Measurements from ENCODE around the gene SH3TC1. TPM values are rescaled to one million over a fixed set of nuclear protein-coding genes. Genes with fewer than 3 reads are reported as not detected.

The SH3TC1 gene
- total RNA-seq, 1 donor from 2014 or later, result 64.5 TPM

DNA sequence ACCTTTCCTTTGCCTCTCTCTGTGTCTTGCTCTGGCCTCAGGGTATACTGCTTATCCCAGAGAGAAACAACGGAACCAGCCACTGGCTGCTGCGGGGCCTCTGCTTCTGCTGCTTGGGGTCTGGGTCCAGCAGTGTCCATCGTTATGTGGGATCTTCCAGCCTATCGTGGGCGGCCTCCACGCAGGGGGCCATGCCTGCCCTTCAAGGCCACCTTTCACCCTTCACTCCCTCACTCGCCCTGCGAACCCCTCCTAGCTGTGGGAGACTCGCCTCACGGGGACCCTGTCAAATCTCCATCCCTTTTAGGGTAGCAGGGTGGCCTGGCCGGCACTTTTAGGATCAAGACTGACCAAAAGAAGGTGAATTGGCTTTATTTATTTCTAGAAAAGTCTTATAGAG lies 21.1 kb upstream of the SH3TC1 start:
- Histone ChIP-seq H3K27ac (no peak overlapping the region), H3K4me3 (no peak overlapping the region), H3K9me3 (no peaks in the 10 kb centered on the region), H3K36me3 (no peaks in the 10 kb centered on the region), H3K4me1 (no peaks in the 10 kb centered on the region), H3K27me3 (no peaks in the 10 kb centered on the region)
- TF ChIP-seq, protein P1, sequence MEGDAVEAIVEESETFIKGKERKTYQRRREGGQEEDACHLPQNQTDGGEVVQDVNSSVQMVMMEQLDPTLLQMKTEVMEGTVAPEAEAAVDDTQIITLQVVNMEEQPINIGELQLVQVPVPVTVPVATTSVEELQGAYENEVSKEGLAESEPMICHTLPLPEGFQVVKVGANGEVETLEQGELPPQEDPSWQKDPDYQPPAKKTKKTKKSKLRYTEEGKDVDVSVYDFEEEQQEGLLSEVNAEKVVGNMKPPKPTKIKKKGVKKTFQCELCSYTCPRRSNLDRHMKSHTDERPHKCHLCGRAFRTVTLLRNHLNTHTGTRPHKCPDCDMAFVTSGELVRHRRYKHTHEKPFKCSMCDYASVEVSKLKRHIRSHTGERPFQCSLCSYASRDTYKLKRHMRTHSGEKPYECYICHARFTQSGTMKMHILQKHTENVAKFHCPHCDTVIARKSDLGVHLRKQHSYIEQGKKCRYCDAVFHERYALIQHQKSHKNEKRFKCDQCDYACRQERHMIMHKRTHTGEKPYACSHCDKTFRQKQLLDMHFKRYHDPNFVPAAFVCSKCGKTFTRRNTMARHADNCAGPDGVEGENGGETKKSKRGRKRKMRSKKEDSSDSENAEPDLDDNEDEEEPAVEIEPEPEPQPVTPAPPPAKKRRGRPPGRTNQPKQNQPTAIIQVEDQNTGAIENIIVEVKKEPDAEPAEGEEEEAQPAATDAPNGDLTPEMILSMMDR (IDR thresholded peaks at IDR 0.05), result no peak
- DNase-seq (ENCODE audit: low spot score in 2 of 2), result no peak
- intact Hi-C loops (cut with DNase I), result no loop called here

- intact Hi-C loops (cut with DNase I), result no loop called here
- no peaks in the 10 kb centered on the region for H3K36me3 ChIP-seq
- H3K4me1 ChIP-seq, result no peaks in the 10 kb centered on the region
- H3K27ac ChIP-seq, result no peak overlapping the region
- TF ChIP-seq, protein P1 (IDR thresholded peaks at IDR 0.05), result no peak
- no peak for DNase-seq (ENCODE audit: low spot score in 2 of 2)
- H3K4me3 ChIP-seq, result no peak overlapping the region
- no peaks in the 10 kb centered on the region for H3K9me3 ChIP-seq
- H3K27me3 ChIP-seq, result no peaks in the 10 kb centered on the region
These were observed 20.0 kb upstream of the SH3TC1 start for GRCh38 chr4:8179074-8179473.

- DNase-seq (ENCODE audit: low spot score in 2 of 2), result no peak
- H3K4me1 ChIP-seq, result no peaks in the 10 kb centered on the region
- no peak overlapping the region for H3K4me3 ChIP-seq
- TF ChIP-seq, protein P1 (IDR thresholded peaks at IDR 0.05), result no peak
- no peaks in the 10 kb centered on the region for H3K36me3 ChIP-seq
- no peak overlapping the region for H3K27ac ChIP-seq
- intact Hi-C loops (cut with DNase I), result no loop called here
- no peaks in the 10 kb centered on the region for H3K9me3 ChIP-seq
- no peaks in the 10 kb centered on the region for H3K27me3 ChIP-seq
These were observed 19.3 kb upstream of the SH3TC1 start for GRCh38 chr4:8179771-8180170.

- Histone ChIP-seq H3K4me1 (no peaks in the 10 kb centered on the region), H3K36me3 (no peaks in the 10 kb centered on the region), H3K27ac (no peak overlapping the region), H3K27me3 (no peaks in the 10 kb centered on the region), H3K9me3 (no peaks in the 10 kb centered on the region), H3K4me3 (no peak overlapping the region)
- intact Hi-C loops (cut with DNase I), result no loop called here
- DNase-seq (ENCODE audit: low spot score in 2 of 2), result no peak
- TF ChIP-seq, protein P1 (IDR thresholded peaks at IDR 0.05), result no peak
These were observed 18.6 kb upstream of the SH3TC1 start for GRCh38 chr4:8180310-8181093.

DNA sequence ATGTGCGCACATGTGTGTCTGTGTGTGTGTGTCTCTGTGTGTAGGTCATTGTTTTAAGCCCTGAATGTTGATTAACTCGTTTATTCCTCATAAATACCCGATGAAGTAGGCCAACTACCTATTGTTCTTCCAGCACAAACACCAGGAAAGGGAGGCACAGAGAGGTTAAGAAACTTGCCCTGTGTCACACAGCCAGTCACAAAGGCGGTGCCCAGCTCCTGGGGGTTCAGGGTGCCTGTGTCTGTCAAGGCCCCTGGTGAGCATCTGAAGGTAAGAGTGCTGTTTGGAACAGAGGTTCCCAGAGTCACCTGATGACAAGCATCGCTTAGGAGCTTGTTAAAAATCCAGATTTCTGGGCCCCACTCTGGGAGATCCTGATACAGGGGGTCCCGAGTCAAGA lies 18.0 kb upstream of the SH3TC1 start:
- H3K4me3 ChIP-seq, result no peak overlapping the region
- intact Hi-C loops (cut with DNase I), result no loop called here
- H3K27me3 ChIP-seq, result no peaks in the 10 kb centered on the region
- no peak for DNase-seq (ENCODE audit: low spot score in 2 of 2)
- TF ChIP-seq, protein P1 (IDR thresholded peaks at IDR 0.05), result no peak
- no peak overlapping the region for H3K27ac ChIP-seq
- H3K4me1 ChIP-seq, result no peaks in the 10 kb centered on the region
- H3K36me3 ChIP-seq, result no peaks in the 10 kb centered on the region
- no peaks in the 10 kb centered on the region for H3K9me3 ChIP-seq
